OCI-LY1 (cell line): Measurements from ENCODE around the gene CBY1.

Experiments
- EZH2 ChIP-seq: fragments of 200-600 bp; sonication (generic), shearing (Covaris generic); IDR thresholded peaks from 2 replicates; pipeline ENCODE4 v1.8.0; 2017; ENCODE audit warnings: borderline replicate concordance, mixed run types, mild to moderate bottlenecking, antibody characterized with exemption, low read length, moderate library complexity, mixed read lengths
- TF ChIP-seq, protein P1 (sequence below): fragments of 200-600 bp; sonication (generic), shearing (Covaris generic); IDR thresholded peaks from 2 replicates; pipeline ENCODE4 v1.5.1; 2017; ENCODE audit warnings: mild to moderate bottlenecking, antibody characterized with exemption, low read length, moderate library complexity, mixed read lengths

DNA sequence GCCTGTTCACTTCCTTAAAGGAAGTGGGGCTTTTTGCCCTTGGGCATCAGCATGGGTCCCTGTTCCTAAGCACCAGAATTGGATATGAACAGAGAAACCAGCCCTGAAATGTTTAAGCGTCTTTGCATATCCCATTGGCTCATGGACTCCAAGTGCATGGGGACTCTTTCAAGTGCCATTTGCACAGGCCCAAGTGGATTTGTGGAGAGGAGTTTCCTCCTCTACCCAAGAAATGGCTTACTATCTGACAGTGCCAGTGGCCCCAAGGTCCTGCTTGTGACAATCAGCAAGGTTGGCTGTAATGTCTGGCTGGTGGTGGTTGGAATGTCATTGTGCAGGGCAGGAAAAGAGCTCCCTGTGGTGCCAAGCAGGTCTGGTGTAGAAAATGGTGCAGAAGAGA is 29.3 kb downstream of the CBY1 start:
- TF ChIP-seq EZH2: no peak
- TF ChIP-seq, protein P1, sequence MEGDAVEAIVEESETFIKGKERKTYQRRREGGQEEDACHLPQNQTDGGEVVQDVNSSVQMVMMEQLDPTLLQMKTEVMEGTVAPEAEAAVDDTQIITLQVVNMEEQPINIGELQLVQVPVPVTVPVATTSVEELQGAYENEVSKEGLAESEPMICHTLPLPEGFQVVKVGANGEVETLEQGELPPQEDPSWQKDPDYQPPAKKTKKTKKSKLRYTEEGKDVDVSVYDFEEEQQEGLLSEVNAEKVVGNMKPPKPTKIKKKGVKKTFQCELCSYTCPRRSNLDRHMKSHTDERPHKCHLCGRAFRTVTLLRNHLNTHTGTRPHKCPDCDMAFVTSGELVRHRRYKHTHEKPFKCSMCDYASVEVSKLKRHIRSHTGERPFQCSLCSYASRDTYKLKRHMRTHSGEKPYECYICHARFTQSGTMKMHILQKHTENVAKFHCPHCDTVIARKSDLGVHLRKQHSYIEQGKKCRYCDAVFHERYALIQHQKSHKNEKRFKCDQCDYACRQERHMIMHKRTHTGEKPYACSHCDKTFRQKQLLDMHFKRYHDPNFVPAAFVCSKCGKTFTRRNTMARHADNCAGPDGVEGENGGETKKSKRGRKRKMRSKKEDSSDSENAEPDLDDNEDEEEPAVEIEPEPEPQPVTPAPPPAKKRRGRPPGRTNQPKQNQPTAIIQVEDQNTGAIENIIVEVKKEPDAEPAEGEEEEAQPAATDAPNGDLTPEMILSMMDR: no peak
